ENCODE measurements around the gene SMARCD3. TPM values are rescaled to one million over a fixed set of nuclear protein-coding genes. Genes with fewer than 3 reads are reported as not detected.
A peak's percentile ranks its signal among the peaks of the same experiment; 100 is the strongest.

The SMARCD3 gene
- total and polyA plus RNA-seq, 8 donors = 11.6 to 105 (median 30.3) TPM

- WGBS, 5 donors = 34 to 61% (median 46%) methylated on average over 17 of the region's 17 CpGs
- H3K4me1 ChIP-seq = peaks cover 40 to 68% (median 58%) of the 10 kb centered on the region in 4 donors
- DNase-seq = no peak
- peaks cover 3 to 41% (median 38%) of the 10 kb centered on the region in 4 donors for H3K36me3 ChIP-seq
- no peaks in the 10 kb centered on the region for H3K9me3 ChIP-seq
- H3K4me3 ChIP-seq = peak overlapping the region in 3 of 4 donors; percentile 16 to 42 (median 30)
- no peak for TF ChIP-seq POLR2AphosphoS5 (IDR thresholded peaks at IDR 0.05)
- no peak for TF ChIP-seq POLR2A (IDR thresholded peaks at IDR 0.05)
- TF ChIP-seq EP300 (IDR thresholded peaks at IDR 0.05) = no peak
- H3K27me3 ChIP-seq = peaks cover 0 to 38% (median 21%) of the 10 kb centered on the region in 3 donors
- peak overlapping the region in 2 of 5 donors; percentile 14 to 41 for H3K27ac ChIP-seq
- intact Hi-C loops (cut with DNase I; ENCODE audit: low total_unique reads) = loop anchor here (10.0 kb wide), 1 partner anchor 61 kb away; no protein-coding TSS in a partner anchor
Observed at GRCh38 chr7:151243408-151244195, 4.9 kb downstream of the SMARCD3 start.

GRCh38 chr7:151243045-151243349 lies 5.5 kb downstream of the SMARCD3 start:
- peak overlapping the region in 1 of 4 donors; percentile 42 for H3K4me3 ChIP-seq
- no peaks in the 10 kb centered on the region for H3K9me3 ChIP-seq
- DNase-seq = no peak
- peaks cover 9 to 47% (median 44%) of the 10 kb centered on the region in 4 donors for H3K36me3 ChIP-seq
- H3K4me1 ChIP-seq = peaks cover 37 to 63% (median 54%) of the 10 kb centered on the region in 4 donors
- peaks cover 0 to 35% (median 19%) of the 10 kb centered on the region in 3 donors for H3K27me3 ChIP-seq
- 45 to 55% (median 52%) methylated on average over 2 of the region's 2 CpGs for WGBS, 5 donors
- intact Hi-C loops (cut with DNase I; ENCODE audit: low total_unique reads) = loop anchor here (10.0 kb wide), 1 partner anchor 62 kb away; no protein-coding TSS in a partner anchor
- peak overlapping the region in 2 of 5 donors; percentile 14 to 41 for H3K27ac ChIP-seq
- TF ChIP-seq EP300 (IDR thresholded peaks at IDR 0.05) (no peak), CTCF (IDR thresholded peaks at IDR 0.05) (no peak), POLR2AphosphoS5 (IDR thresholded peaks at IDR 0.05) (no peak), POLR2A (IDR thresholded peaks at IDR 0.05) (no peak)

GRCh38 chr7:151242159-151243044 lies 6.1 kb downstream of the SMARCD3 start:
- intact Hi-C loops (cut with DNase I; ENCODE audit: low total_unique reads) = loop anchor here (10.0 kb wide), 1 partner anchor 62 kb away; no protein-coding TSS in a partner anchor

GRCh38 chr7:151241755-151242096 lies 6.8 kb downstream of the SMARCD3 start:
- Histone ChIP-seq H3K36me3 (peaks cover 17 to 60% (median 57%) of the 10 kb centered on the region in 4 donors), H3K4me1 (peaks cover 24 to 51% (median 41%) of the 10 kb centered on the region in 4 donors), H3K9me3 (no peaks in the 10 kb centered on the region), H3K27ac (no peak overlapping the region), H3K4me3 (no peak overlapping the region), H3K27me3 (peaks cover 0 to 22% (median 15%) of the 10 kb centered on the region in 3 donors)
- 74 to 96% (median 91%) methylated on average over 8 to 9 of the region's 9 CpGs for WGBS, 5 donors
- TF ChIP-seq POLR2AphosphoS5 (IDR thresholded peaks at IDR 0.05) (no peak), POLR2A (IDR thresholded peaks at IDR 0.05) (no peak), CTCF (IDR thresholded peaks at IDR 0.05) (no peak), EP300 (IDR thresholded peaks at IDR 0.05) (no peak)
- no peak for DNase-seq
- intact Hi-C loops (cut with DNase I; ENCODE audit: low total_unique reads) = loop anchor here (10.0 kb wide), 1 partner anchor 63 kb away; no protein-coding TSS in a partner anchor

More at GRCh38 chr7:151242159-151243044, 6.1 kb downstream of the SMARCD3 start:
- TF ChIP-seq EP300 (IDR thresholded peaks at IDR 0.05) (no peak), POLR2A (IDR thresholded peaks at IDR 0.05) (no peak), CTCF (IDR thresholded peaks at IDR 0.05) (no peak), POLR2AphosphoS5 (IDR thresholded peaks at IDR 0.05) (no peak)
- H3K9me3 ChIP-seq = no peaks in the 10 kb centered on the region
- 61 to 80% (median 69%) methylated on average over 18 to 20 of the region's 20 CpGs for WGBS, 5 donors
- no peak for DNase-seq
- peak overlapping the region in 1 of 5 donors; percentile 14 for H3K27ac ChIP-seq
- peaks cover 15 to 53% (median 50%) of the 10 kb centered on the region in 4 donors for H3K36me3 ChIP-seq
- H3K4me3 ChIP-seq = no peak overlapping the region
- peaks cover 0 to 29% (median 15%) of the 10 kb centered on the region in 3 donors for H3K27me3 ChIP-seq
- H3K4me1 ChIP-seq = peaks cover 31 to 57% (median 48%) of the 10 kb centered on the region in 4 donors
